ENCODE results near the gene TLCD5.

TLCD5 gene

GRCh38 chr11:120285256-120285655 is 39.8 kb upstream of the TLCD5 start:
- no peak for TF ChIP-seq CTCF (IDR thresholded peaks at IDR 0.05; ENCODE audit: extremely low read depth, insufficient read depth, missing control alignments)
- in situ Hi-C loops (cut with MboI; ENCODE audit: low pct_unique_long_range_greater_than_20kb, low sequenced_read_pairs, unreplicated experiment): no loop called here
- no peak for DNase-seq (ENCODE audit: low spot score)

GRCh38 chr11:120288021-120288420 is 37.1 kb upstream of the TLCD5 start:
- in situ Hi-C loops (cut with MboI; ENCODE audit: low pct_unique_long_range_greater_than_20kb, low sequenced_read_pairs, unreplicated experiment): no loop called here
- no peak for DNase-seq (ENCODE audit: low spot score)
- TF ChIP-seq CTCF (IDR thresholded peaks at IDR 0.05; ENCODE audit: extremely low read depth, insufficient read depth, missing control alignments): no peak

- in situ Hi-C loops (cut with MboI; ENCODE audit: low pct_unique_long_range_greater_than_20kb, low sequenced_read_pairs, unreplicated experiment): no loop called here
These were observed 35.7 kb upstream of the TLCD5 start for GRCh38 chr11:120289426-120289825.

GRCh38 chr11:120290956-120291355 is 34.1 kb upstream of the TLCD5 start:
- in situ Hi-C loops (cut with MboI; ENCODE audit: low pct_unique_long_range_greater_than_20kb, low sequenced_read_pairs, unreplicated experiment): no loop called here
- no peak for TF ChIP-seq CTCF (IDR thresholded peaks at IDR 0.05; ENCODE audit: extremely low read depth, insufficient read depth, missing control alignments)
- no peak for DNase-seq (ENCODE audit: low spot score)

More at GRCh38 chr11:120289426-120289825, 35.7 kb upstream of the TLCD5 start:
- TF ChIP-seq CTCF (IDR thresholded peaks at IDR 0.05; ENCODE audit: extremely low read depth, insufficient read depth, missing control alignments): no peak
- DNase-seq (ENCODE audit: low spot score): no peak

- TF ChIP-seq CTCF (IDR thresholded peaks at IDR 0.05; ENCODE audit: extremely low read depth, insufficient read depth, missing control alignments): no peak
- no peak for DNase-seq (ENCODE audit: low spot score)
- in situ Hi-C loops (cut with MboI; ENCODE audit: low pct_unique_long_range_greater_than_20kb, low sequenced_read_pairs, unreplicated experiment): no loop called here
These were observed 31.9 kb upstream of the TLCD5 start for GRCh38 chr11:120293038-120293800.

GRCh38 chr11:120294096-120294495 is 31.0 kb upstream of the TLCD5 start:
- no peak for TF ChIP-seq CTCF (IDR thresholded peaks at IDR 0.05; ENCODE audit: extremely low read depth, insufficient read depth, missing control alignments)
- DNase-seq (ENCODE audit: low spot score): no peak
- in situ Hi-C loops (cut with MboI; ENCODE audit: low pct_unique_long_range_greater_than_20kb, low sequenced_read_pairs, unreplicated experiment): no loop called here
